Neuronal stem cell (in vitro differentiated cells): ENCODE data around the gene PDZRN4.

Experiments used
- DNase-seq: peaks from one replicate; pipeline ENCODE4 v3.0.0-alpha.2; 2013; ENCODE audit warnings: low spot score
- H2AFZ ChIP-seq: one replicate; pipeline ENCODE4 v1.6.1; 2013; ENCODE audit warnings: mild to moderate bottlenecking, low read length, inconsistent platforms
- H2AK5ac ChIP-seq: 2 replicates; pipeline ENCODE4 v1.6.1; 2013; ENCODE audit warnings: low read depth, mild to moderate bottlenecking, inconsistent platforms, low read length, moderate library complexity, mixed read lengths
- H2BK120ac ChIP-seq: 2 replicates; pipeline ENCODE4 v1.6.1; 2013; ENCODE audit warnings: low read depth, mild to moderate bottlenecking, inconsistent platforms, low read length, moderate library complexity, mixed read lengths
- H2BK12ac ChIP-seq: one replicate; pipeline ENCODE4 v1.6.1; 2013; ENCODE audit warnings: low read length, inconsistent platforms
- H2BK15ac ChIP-seq: 2 replicates; pipeline ENCODE4 v1.6.1; 2013; ENCODE audit warnings: mild to moderate bottlenecking, low read length, inconsistent platforms, mixed read lengths
- H2BK5ac ChIP-seq: one replicate; pipeline ENCODE4 v1.6.1; 2013; ENCODE audit warnings: inconsistent platforms, mild to moderate bottlenecking, low read length, moderate library complexity
- H3K14ac ChIP-seq: one replicate; pipeline ENCODE4 v1.6.1; 2013; ENCODE audit warnings: low read length, inconsistent platforms
- H3K18ac ChIP-seq: 2 replicates; pipeline ENCODE4 v1.6.1; 2013; ENCODE audit warnings: low read length, inconsistent platforms
- H3K23ac ChIP-seq: 2 replicates; pipeline ENCODE4 v1.6.1; 2013; ENCODE audit warnings: low read depth, mild to moderate bottlenecking, mixed read lengths, low read length, inconsistent platforms; ENCODE audit not compliant: poor library complexity
- H3K27ac ChIP-seq: replicated peaks from 3 replicates; pipeline ENCODE4 v1.5.1; 2013; ENCODE audit warnings: low read length, inconsistent platforms
- H3K27me3 ChIP-seq, 3 experiments: 2 replicates each; pipeline ENCODE4 v1.6.1; 2013; ENCODE audit warnings: low read length in 3 of 3, mild to moderate bottlenecking in 2 of 3, inconsistent platforms in 1 of 3, low read depth in 1 of 3, mixed read lengths in 1 of 3, moderate library complexity in 1 of 3; ENCODE audit not compliant: control insufficient read depth in 3 of 3, insufficient read depth in 3 of 3
- H3K36me3 ChIP-seq, 2 donors: replicated peaks in 1 of 2; 2 replicates each; pipeline ENCODE4 v1.6.1; 2013; ENCODE audit warnings: low read length in 2 of 2; ENCODE audit not compliant: control insufficient read depth in 2 of 2, insufficient read depth in 2 of 2
- H3K4ac ChIP-seq: 2 replicates; pipeline ENCODE4 v1.6.1; 2013; ENCODE audit warnings: inconsistent platforms, mild to moderate bottlenecking, low read length, moderate library complexity
- H3K4me1 ChIP-seq, 2 donors: 1 replicate in 1 of 2; 2 replicates in 1 of 2; pipeline ENCODE4 v1.6.1; 2013; ENCODE audit warnings: low read length in 2 of 2, low read depth in 1 of 2; ENCODE audit not compliant: control insufficient read depth in 2 of 2, insufficient read depth in 1 of 2
- H3K4me2 ChIP-seq: one replicate; pipeline ENCODE4 v1.6.1; 2013; ENCODE audit warnings: mild to moderate bottlenecking, low read length, inconsistent platforms; ENCODE audit not compliant: insufficient read depth, poor library complexity, severe bottlenecking
- H3K4me3 ChIP-seq, 2 donors: 2 replicates each; pipeline ENCODE4 v1.5.1; 2013; ENCODE audit warnings: low read length in 2 of 2, mild to moderate bottlenecking in 2 of 2, inconsistent platforms in 1 of 2, moderate library complexity in 1 of 2
- H3K79me1 ChIP-seq: one replicate; pipeline ENCODE4 v1.6.1; 2013; ENCODE audit warnings: low read depth, mild to moderate bottlenecking, inconsistent platforms, low read length, moderate library complexity
- H3K9ac ChIP-seq: one replicate; pipeline ENCODE4 v1.6.1; 2013; ENCODE audit warnings: mild to moderate bottlenecking, low read depth, low read length, inconsistent platforms; ENCODE audit not compliant: poor library complexity
- H3K9me3 ChIP-seq, 2 donors: replicated peaks in 1 of 2; 2 replicates each; pipeline versions ENCODE3 to v1.6.1; 2013; ENCODE audit warnings: low read length in 2 of 2, mild to moderate bottlenecking in 2 of 2, inconsistent platforms in 1 of 2, low read depth in 1 of 2, mixed read lengths in 1 of 2, moderate library complexity in 1 of 2; ENCODE audit not compliant: control insufficient read depth in 2 of 2, insufficient read depth in 1 of 2
- H4K8ac ChIP-seq: one replicate; pipeline ENCODE4 v1.6.1; 2013; ENCODE audit warnings: low read depth, mild to moderate bottlenecking, inconsistent platforms, low read length, moderate library complexity
- H4K91ac ChIP-seq: one replicate; pipeline ENCODE4 v1.6.1; 2013; ENCODE audit warnings: low read length, low read depth, mild to moderate bottlenecking, inconsistent platforms; ENCODE audit not compliant: poor library complexity
- WGBS, 2 donors: extraction: QIAGEN DNeasy Blood & Tissue Kit; methylation state at CpG; one replicate each; pipeline ENCODE4 v1.1.7; 2013; ENCODE audit warnings: missing lambda C conversion rate in 2 of 2, mixed read lengths in 1 of 2; ENCODE audit not compliant: insufficient read length in 2 of 2, insufficient replicate concordance in 1 of 2; ENCODE audit errors: extremely low coverage in 2 of 2; 5-methylcytosine and 5-hydroxymethylcytosine counted together

The PDZRN4 gene

DNA sequence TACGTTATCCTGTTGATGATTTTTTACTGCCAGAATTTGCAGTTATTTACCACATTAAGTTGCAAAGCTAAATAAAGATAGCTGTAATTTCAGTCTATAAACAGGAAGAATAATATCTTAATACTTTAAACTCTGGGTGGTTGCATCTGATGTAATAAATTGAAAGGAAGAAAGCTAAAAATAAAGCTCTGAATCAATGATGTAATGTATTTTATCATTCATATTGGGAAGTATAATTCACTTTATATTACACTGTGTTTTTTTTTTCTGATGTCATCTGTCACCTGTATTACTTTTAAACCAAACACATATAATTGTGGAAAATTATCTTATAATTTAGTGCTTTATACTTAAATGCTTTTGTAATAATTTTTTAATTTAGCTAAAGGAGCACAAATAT, 37.1 kb downstream of the PDZRN4 start:
- Histone ChIP-seq H4K91ac (no peak overlapping the region), H3K4me3 (no peak overlapping the region), H2AK5ac (no peak overlapping the region), H3K4ac (no peak overlapping the region), H3K27ac (no peak overlapping the region), H2BK15ac (no peak overlapping the region), H3K23ac (no peak overlapping the region), H3K4me1 (no peaks in the 10 kb centered on the region), H3K9ac (no peak overlapping the region), H3K18ac (no peak overlapping the region), H3K4me2 (no peak overlapping the region), H2BK12ac (no peak overlapping the region), H3K27me3 (no peaks in the 10 kb centered on the region), H3K79me1 (no peaks in the 10 kb centered on the region), H2BK5ac (no peak overlapping the region), H2BK120ac (no peak overlapping the region), H3K9me3 (no peaks in the 10 kb centered on the region), H4K8ac (no peak overlapping the region), H2AFZ (no peak overlapping the region), H3K14ac (no peak overlapping the region), H3K36me3 (no peaks in the 10 kb centered on the region)
- no CpG with 5 or more reads among the region's 1 CpG for WGBS, 2 donors
- DNase-seq = no peak

DNA sequence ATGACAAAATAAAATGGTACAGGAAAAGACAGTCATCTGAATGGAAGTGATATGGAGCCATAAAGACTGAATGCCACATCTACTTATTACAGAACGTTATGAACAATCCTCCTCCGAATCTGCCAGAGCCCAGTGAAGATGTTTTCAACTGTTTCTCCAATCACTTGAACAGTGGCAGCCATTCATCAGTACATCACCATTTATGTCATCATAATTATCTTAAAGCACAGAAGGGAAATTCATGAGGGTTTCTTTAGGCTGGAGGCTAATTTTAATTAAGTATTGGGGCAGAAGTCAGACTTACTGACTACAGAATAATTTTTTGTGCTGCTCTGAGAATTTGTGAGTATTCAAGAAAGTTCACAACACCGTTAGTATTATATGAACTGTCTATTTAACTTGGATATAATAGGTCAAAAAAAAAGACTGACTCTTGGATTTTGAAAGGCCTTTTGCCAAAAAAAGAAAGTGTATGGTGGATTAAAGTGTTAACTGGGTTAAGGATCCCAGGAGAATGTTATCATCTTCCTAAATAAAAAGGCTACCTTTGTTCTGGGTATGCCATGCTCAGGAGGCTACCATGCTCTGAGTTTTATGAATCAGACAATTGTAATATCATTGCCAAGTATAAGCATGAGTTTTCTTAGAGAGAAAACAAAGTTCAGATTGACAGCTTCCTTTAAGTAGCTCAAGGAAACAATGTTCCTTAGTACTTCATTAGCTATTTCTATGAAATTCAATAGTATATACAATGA, 40.1 kb downstream of the PDZRN4 start:
- no peak overlapping the region for H3K4ac ChIP-seq
- H3K4me3 ChIP-seq = no peak overlapping the region
- no peak overlapping the region for H3K14ac ChIP-seq
- no peak overlapping the region for H3K23ac ChIP-seq
- no peaks in the 10 kb centered on the region for H3K79me1 ChIP-seq
- no peak overlapping the region for H3K27ac ChIP-seq
- H2AFZ ChIP-seq = no peak overlapping the region
- no peak overlapping the region for H2BK5ac ChIP-seq
- H3K27me3 ChIP-seq = no peaks in the 10 kb centered on the region
- H3K18ac ChIP-seq = no peak overlapping the region
- no peaks in the 10 kb centered on the region for H3K36me3 ChIP-seq
- WGBS, 2 donors = no CpG with 5 or more reads among the region's 3 CpGs
- H3K4me2 ChIP-seq = no peak overlapping the region
- no peak overlapping the region for H2BK12ac ChIP-seq
- no peak overlapping the region for H4K91ac ChIP-seq
- no peaks in the 10 kb centered on the region for H3K9me3 ChIP-seq
- DNase-seq = no peak
- no peak overlapping the region for H4K8ac ChIP-seq
- H3K4me1 ChIP-seq = no peaks in the 10 kb centered on the region
- no peak overlapping the region for H2BK120ac ChIP-seq
- no peak overlapping the region for H3K9ac ChIP-seq
- H2BK15ac ChIP-seq = no peak overlapping the region
- no peak overlapping the region for H2AK5ac ChIP-seq

DNA sequence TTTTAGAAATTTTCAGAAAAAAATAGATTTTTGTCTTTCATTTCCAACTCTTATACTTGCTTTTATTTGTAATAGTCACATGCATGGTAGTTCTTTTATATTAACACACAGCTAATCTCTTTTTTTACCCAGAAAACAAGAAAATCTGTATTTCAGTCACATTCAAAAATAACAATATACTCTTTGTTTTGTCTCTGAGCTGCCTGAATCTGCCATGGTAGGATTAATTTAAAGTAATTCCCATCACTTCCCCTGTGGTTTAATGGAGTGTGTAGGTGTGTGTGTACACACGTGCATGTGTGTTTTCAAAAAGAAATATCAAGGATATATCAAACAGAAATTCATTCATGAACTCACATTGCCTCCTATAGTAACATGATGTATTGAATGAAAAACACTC, 42.6 kb downstream of the PDZRN4 start:
- H2BK5ac ChIP-seq = no peak overlapping the region
- H2AFZ ChIP-seq = no peak overlapping the region
- no peaks in the 10 kb centered on the region for H3K9me3 ChIP-seq
- WGBS, 2 donors = no CpG with 5 or more reads among the region's 1 CpG
- H3K14ac ChIP-seq = no peak overlapping the region
- no peak overlapping the region for H4K91ac ChIP-seq
- no peak overlapping the region for H3K18ac ChIP-seq
- no peak overlapping the region for H3K27ac ChIP-seq
- H3K4me3 ChIP-seq = no peak overlapping the region
- no peaks in the 10 kb centered on the region for H3K79me1 ChIP-seq
- H2BK12ac ChIP-seq = no peak overlapping the region
- no peak overlapping the region for H3K4me2 ChIP-seq
- no peaks in the 10 kb centered on the region for H3K27me3 ChIP-seq
- H3K23ac ChIP-seq = no peak overlapping the region
- H2AK5ac ChIP-seq = no peak overlapping the region
- H3K4ac ChIP-seq = no peak overlapping the region
- H2BK15ac ChIP-seq = no peak overlapping the region
- H2BK120ac ChIP-seq = no peak overlapping the region
- no peaks in the 10 kb centered on the region for H3K4me1 ChIP-seq
- H4K8ac ChIP-seq = no peak overlapping the region
- no peak for DNase-seq
- H3K36me3 ChIP-seq = no peaks in the 10 kb centered on the region
- no peak overlapping the region for H3K9ac ChIP-seq

DNA sequence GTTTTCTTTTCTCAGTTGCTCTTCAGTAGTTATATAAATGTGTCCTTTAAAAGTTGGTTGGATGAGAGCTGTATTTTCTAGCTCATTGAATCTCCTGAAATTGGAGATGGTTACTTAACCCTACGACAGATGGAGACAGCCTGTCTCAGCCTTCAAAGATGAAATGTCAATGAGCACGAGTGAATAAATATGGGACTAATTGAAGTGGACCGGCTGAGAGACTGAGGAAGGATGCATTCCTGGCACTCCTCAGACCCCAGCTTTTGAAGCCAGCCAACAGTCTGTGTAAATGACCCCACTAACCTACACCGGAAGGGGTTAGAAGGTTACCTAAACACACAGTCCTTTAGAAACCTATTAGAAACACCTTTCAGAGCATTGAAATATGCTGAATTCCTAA, 46.6 kb downstream of the PDZRN4 start:
- no CpG with 5 or more reads among the region's 4 CpGs for WGBS, 2 donors
- H3K4me3 ChIP-seq = no peak overlapping the region
- H3K9ac ChIP-seq = no peak overlapping the region
- no peak overlapping the region for H3K4me2 ChIP-seq
- no peak overlapping the region for H3K4ac ChIP-seq
- no peak overlapping the region for H3K18ac ChIP-seq
- no peaks in the 10 kb centered on the region for H3K36me3 ChIP-seq
- H2BK5ac ChIP-seq = no peak overlapping the region
- H2BK12ac ChIP-seq = no peak overlapping the region
- H3K23ac ChIP-seq = no peak overlapping the region
- no peak overlapping the region for H2BK15ac ChIP-seq
- H2BK120ac ChIP-seq = no peak overlapping the region
- no peaks in the 10 kb centered on the region for H3K9me3 ChIP-seq
- DNase-seq = no peak
- H3K4me1 ChIP-seq = no peaks in the 10 kb centered on the region
- no peak overlapping the region for H3K27ac ChIP-seq
- no peak overlapping the region for H3K14ac ChIP-seq
- H4K91ac ChIP-seq = no peak overlapping the region
- H4K8ac ChIP-seq = no peak overlapping the region
- no peaks in the 10 kb centered on the region for H3K27me3 ChIP-seq
- H2AFZ ChIP-seq = no peak overlapping the region
- H2AK5ac ChIP-seq = no peak overlapping the region
- no peaks in the 10 kb centered on the region for H3K79me1 ChIP-seq
